HL-60 (cell line): ENCODE data around the gene SERINC1.
"Not testable (repeated sequence)": the region's sequence is repeated elsewhere in the genome, so short reads cannot be mapped to it uniquely, and the experiment has no call there.

Experiments used
- CTCF ChIP-seq: IDR thresholded peaks from one replicate; pipeline ENCODE4 v1.5.1; 2011; ENCODE audit warnings: low read length, control low read depth, inconsistent platforms; ENCODE audit not compliant: insufficient read depth
- GABPA ChIP-seq: IDR thresholded peaks from 2 replicates; pipeline ENCODE4 v1.6.1; 2012; ENCODE audit warnings: low read depth
- POLR2AphosphoS5 ChIP-seq: IDR thresholded peaks from 2 replicates; pipeline ENCODE4 v1.6.1; 2012; ENCODE audit warnings: low read depth
- REST ChIP-seq: IDR thresholded peaks from 2 replicates; pipeline ENCODE4 v1.6.1; 2012; ENCODE audit warnings: low read depth; ENCODE audit not compliant: insufficient replicate concordance

- TF ChIP-seq CTCF, POLR2AphosphoS5, GABPA, REST: not testable (repeated sequence)
Measured at GRCh38 chr6:122505170-122505569, 33.6 kb upstream of the SERINC1 start.
